GM12801 (cell line): ENCODE results near the gene SLC5A9.

ENCODE experiments used
- TF ChIP-seq, protein P1 (sequence below): IDR thresholded peaks from one replicate; pipeline ENCODE4 v1.5.1; 2011; ENCODE audit warnings: control low read depth; ENCODE audit not compliant: insufficient read length; ENCODE audit errors: extremely low read depth

SLC5A9 gene

DNA sequence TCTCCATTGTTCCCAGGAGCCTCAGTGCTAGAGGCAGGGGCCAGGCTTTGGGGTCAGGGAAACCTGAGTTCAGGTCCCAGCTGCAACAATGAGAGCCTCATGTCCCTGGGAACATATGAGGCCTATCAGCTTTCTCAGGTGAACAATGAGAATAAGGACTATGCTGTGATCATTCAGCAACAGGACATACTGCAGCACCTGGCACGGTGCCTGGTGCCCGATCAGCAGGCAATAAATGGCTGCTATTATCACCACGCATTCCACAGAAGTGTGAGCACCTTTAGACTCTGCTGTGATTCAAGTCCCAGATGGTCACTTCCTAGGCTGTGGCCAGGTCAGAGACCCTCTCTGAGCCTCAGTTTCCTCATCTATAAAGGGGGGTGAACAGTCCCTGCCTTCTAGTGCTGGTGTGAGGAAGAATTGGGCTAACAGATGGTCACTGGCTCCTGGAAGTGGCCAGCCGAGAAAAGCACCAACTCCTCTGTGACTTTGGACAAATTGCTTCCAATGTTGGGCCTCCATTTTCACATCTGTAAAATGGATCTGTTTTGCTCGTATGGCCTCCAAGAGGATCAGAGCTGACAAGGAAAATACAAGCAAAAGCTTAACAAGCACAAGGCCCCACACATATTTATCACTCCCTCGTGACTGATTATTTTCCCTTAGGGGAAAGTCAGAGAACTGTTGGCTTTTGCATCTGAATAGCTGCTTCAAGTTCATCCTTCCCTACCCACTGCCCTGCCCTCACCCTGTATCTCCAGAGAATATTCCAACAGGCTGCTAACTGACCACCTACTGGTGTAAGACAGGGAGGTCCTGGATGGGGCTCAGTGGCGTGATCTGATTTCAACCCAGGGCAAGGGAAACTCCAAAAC, 1.1 kb downstream of the SLC5A9 start:
- TF ChIP-seq, protein P1, sequence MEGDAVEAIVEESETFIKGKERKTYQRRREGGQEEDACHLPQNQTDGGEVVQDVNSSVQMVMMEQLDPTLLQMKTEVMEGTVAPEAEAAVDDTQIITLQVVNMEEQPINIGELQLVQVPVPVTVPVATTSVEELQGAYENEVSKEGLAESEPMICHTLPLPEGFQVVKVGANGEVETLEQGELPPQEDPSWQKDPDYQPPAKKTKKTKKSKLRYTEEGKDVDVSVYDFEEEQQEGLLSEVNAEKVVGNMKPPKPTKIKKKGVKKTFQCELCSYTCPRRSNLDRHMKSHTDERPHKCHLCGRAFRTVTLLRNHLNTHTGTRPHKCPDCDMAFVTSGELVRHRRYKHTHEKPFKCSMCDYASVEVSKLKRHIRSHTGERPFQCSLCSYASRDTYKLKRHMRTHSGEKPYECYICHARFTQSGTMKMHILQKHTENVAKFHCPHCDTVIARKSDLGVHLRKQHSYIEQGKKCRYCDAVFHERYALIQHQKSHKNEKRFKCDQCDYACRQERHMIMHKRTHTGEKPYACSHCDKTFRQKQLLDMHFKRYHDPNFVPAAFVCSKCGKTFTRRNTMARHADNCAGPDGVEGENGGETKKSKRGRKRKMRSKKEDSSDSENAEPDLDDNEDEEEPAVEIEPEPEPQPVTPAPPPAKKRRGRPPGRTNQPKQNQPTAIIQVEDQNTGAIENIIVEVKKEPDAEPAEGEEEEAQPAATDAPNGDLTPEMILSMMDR, result no peak

DNA sequence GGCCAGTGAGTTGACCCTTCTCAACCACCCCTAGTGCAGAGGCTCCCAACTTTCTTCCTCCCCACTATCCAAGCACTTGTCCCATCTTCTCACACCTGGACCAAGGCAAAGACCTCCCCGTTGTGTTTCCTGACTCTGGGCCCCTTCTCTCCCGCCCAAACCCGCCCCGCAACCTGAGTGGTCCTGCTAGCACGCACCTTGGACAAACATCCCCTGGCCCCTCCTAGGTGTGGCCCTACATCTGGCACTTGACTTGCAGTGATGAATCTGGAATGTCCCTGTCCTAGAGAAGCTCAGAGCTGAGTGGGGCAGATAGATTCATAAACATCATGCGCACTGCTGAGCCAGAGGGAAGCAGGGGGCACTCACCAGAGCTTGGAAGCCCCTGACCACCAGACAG, 2.3 kb downstream of the SLC5A9 start:
- TF ChIP-seq, protein P1, result no peak

DNA sequence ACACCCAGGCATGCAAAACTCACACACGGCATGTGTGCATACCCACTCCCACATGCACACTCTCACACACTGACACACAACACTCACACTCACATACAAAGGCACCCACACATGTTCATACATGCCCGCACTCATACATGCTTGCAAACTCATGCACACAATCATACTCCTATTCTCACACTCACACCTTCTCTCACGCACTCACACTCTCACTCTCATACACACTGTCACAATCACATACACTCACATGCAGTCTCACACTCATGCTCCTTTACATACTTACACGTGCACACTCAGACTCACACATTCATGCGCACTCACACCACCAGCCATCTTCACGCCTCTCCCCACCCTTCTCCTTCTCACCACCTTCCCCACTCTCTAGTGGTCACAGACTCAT, 3.1 kb downstream of the SLC5A9 start:
- TF ChIP-seq, protein P1, result no peak

DNA sequence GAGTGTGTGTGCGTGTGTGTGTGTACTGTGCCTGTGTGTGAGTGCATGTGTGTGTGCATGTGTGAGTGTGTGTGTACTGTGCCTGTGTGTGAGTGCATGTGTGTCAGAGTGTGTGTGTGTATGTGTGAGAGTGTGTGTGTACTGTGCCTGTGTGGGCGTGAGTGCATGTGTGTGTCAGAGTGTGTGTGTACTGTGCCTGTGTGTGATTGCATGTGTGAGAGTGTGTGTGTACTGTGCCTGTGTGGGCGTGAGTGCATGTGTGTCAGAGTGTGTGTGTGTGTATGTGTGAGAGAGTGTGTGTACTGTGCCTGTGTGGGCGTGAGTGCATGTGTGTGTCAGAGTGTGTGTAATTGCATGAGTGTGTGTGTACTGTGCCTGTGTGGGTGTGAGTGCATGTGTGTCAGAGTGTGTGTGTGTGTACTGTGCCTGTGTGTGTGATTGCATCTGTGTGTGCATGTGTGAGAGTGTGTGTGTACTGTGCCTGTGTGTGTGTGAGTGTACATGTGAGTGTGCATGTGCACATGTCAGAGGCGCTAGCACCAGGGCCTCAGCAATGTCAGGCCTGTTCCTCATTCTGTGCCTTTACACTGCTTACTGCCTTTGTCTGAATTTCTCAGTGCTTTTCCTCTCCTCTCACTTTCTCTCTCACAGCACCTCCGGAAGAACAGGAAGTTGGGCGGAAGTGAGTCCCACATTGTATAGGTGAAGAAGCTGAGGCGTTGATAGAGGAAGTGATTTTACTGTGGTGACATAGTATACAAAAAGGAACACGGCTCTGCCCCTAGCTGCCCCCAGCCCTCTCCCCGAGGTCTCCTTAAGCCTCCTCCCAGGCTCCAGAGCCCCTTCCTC, 4.9 kb downstream of the SLC5A9 start:
- TF ChIP-seq, protein P1, result no peak

DNA sequence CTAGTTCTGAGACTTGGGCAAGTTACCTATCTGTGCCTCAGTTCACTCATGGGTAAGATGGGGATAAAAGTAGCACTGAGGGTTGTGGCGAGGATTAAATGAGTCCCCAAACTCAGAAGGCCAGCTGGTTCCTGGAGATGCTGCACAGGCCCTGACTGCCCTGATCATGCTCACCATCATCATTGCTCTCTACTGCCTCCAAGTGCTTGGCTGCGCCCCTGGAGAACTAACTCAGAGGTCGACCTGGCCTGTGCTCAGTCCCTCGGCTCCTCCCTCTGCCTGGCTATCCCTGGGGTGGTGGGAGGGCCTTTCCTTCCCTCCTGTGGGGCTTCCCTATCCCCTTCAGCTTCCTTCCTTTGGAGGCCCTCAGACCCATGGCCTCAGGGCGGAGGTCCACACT, 5.6 kb downstream of the SLC5A9 start:
- TF ChIP-seq, protein P1, result no peak

DNA sequence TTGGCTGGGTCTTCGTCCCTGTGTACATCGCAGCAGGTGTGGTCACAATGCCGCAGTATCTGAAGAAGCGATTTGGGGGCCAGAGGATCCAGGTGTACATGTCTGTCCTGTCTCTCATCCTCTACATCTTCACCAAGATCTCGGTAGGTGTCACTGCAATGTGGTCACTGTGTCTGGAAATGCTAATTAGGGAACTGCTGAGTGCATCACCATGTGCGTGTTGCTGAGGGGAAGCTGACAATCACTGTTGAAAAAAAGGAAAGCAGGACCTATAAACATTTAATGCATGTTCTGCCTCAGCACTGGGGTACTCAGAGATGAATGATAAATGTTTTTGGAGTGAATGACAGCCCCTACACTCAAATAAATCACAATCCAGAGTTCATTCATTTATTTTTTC, 6.8 kb downstream of the SLC5A9 start:
- TF ChIP-seq, protein P1, result no peak

DNA sequence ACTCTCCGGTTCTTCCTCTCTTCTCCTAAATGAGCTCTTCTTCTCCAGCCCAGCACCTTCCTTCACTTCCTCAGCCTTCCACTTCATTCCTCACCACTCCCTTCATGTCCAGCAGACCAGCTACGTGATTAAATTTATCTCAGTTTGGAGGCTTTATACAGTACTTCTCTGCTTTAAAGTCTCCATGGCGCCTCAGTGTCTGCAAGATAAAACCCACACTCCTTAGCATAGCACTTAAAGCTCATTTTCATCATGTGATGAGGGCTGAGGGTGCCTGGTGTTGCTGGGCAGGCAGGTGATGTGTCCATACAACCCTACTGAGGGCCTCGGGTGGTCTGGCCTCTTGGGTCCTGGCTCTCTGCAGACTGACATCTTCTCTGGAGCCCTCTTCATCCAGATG, 7.7 kb downstream of the SLC5A9 start:
- TF ChIP-seq, protein P1, result no peak
